ENCODE data around the gene GRK5. TPM values are rescaled to one million over a fixed set of nuclear protein-coding genes. Genes with fewer than 3 reads are reported as not detected.

The GRK5 gene
- total RNA-seq, 1 experiment from 2014 or later, result 1.2 TPM

- no CpG with 5 or more reads among the region's 28 CpGs for WGBS (ENCODE audit: extremely low coverage, insufficient read length, low lambda C conversion rate)
- no peak for DNase-seq
Observed at GRCh38 chr10:119457966-119458766, 250.8 kb downstream of the GRK5 start.

More at GRCh38 chr10:119457966-119458766, 250.8 kb downstream of the GRK5 start:
- Histone ChIP-seq H3K14ac (ENCODE audit: insufficient read depth, low read length) (no peak overlapping the region), H2BK120ac (ENCODE audit: low read depth, low read length, poor library complexity, severe bottlenecking) (no peak overlapping the region), H3K27ac (ENCODE audit: insufficient read length, low read depth, low read length) (no peak overlapping the region), H3K27me3 (ENCODE audit: insufficient read depth, low read length) (no peaks in the 10 kb centered on the region), H2BK12ac (ENCODE audit: insufficient read length, low read depth, low read length) (no peak overlapping the region), H3K4me1 (ENCODE audit: insufficient read depth, low read length) (no peaks in the 10 kb centered on the region), H2BK20ac (ENCODE audit: low read depth, low read length, poor library complexity, severe bottlenecking) (no peak overlapping the region), H3K18ac (ENCODE audit: insufficient read length, low read depth, low read length) (no peak overlapping the region), H4K91ac (ENCODE audit: insufficient read length, low read depth, low read length) (no peak overlapping the region), H4K5ac (ENCODE audit: insufficient read length, low read depth, low read length) (no peak overlapping the region), H3K9ac (ENCODE audit: extremely low read depth, insufficient read length, low read length) (no peak overlapping the region), H3T11ph (ENCODE audit: low read length) (no peak overlapping the region), H3K23ac (ENCODE audit: insufficient read length, low read depth, low read length) (no peak overlapping the region), H3K56ac (ENCODE audit: insufficient read length, low read depth, low read length) (no peak overlapping the region), H4K8ac (replicated peaks; ENCODE audit: insufficient read length, low read depth, low read length) (no peak overlapping the region), H2BK15ac (ENCODE audit: low read depth, low read length) (no peak overlapping the region), H4K20me1 (ENCODE audit: control insufficient read depth, insufficient read depth, insufficient read length) (no peaks in the 10 kb centered on the region), H3K23me2 (ENCODE audit: insufficient read length, low read depth, low read length, poor library complexity, severe bottlenecking) (no peaks in the 10 kb centered on the region), H3K4ac (ENCODE audit: low read depth, low read length) (no peak overlapping the region), H3K79me1 (ENCODE audit: insufficient read depth, low read depth, low read length, poor library complexity, severe bottlenecking) (no peaks in the 10 kb centered on the region), H3K79me2 (ENCODE audit: insufficient read depth, low read length) (no peaks in the 10 kb centered on the region), H3K9me3 (ENCODE audit: control insufficient read depth, low read depth, low read length) (no peaks in the 10 kb centered on the region), H2AK5ac (ENCODE audit: insufficient read length, low read length) (no peak overlapping the region), H3K4me2 (ENCODE audit: insufficient read depth, insufficient read length, low read length) (no peak overlapping the region), H2BK5ac (ENCODE audit: insufficient read length, low read length) (no peak overlapping the region), H2AFZ (ENCODE audit: low read length) (no peak overlapping the region)
- H3K36me3 Mint-ChIP-seq (ENCODE audit: insufficient read depth in 1 of 3, low read depth in 3 of 3), result peaks cover 0 to 2% (median 0%) of the 10 kb centered on the region in 3 experiments; a peak in 2 of 7 replicates
- H3K9me3 Mint-ChIP-seq, result peaks cover 4 to 8% of the 10 kb centered on the region in 2 experiments
- H3K27ac Mint-ChIP-seq, result no peak overlapping the region
- H3K27me3 Mint-ChIP-seq (ENCODE audit: low read depth), result peaks cover 16% of the 10 kb centered on the region
- peak; percentile 27; the same call in 2 of the 3 replicates for TF ChIP-seq CTCF (conservative IDR thresholded peaks at IDR 0.05)
- H3K4me3 Mint-ChIP-seq, result no peak overlapping the region
- H3K4me1 Mint-ChIP-seq, result peaks cover 9 to 27% of the 10 kb centered on the region in 2 experiments

Data from H9 (cell line).